HG03457 (cell line): ENCODE results near the gene DBN1.

Experiments
- ATAC-seq: cut with Tn5 transposase; IDR thresholded peaks from one replicate; pipeline ENCODE4 v1.9.1; 2021; ENCODE audit warnings: moderate number of reproducible peaks; ENCODE audit not compliant: unreplicated experiment

The DBN1 gene

DNA sequence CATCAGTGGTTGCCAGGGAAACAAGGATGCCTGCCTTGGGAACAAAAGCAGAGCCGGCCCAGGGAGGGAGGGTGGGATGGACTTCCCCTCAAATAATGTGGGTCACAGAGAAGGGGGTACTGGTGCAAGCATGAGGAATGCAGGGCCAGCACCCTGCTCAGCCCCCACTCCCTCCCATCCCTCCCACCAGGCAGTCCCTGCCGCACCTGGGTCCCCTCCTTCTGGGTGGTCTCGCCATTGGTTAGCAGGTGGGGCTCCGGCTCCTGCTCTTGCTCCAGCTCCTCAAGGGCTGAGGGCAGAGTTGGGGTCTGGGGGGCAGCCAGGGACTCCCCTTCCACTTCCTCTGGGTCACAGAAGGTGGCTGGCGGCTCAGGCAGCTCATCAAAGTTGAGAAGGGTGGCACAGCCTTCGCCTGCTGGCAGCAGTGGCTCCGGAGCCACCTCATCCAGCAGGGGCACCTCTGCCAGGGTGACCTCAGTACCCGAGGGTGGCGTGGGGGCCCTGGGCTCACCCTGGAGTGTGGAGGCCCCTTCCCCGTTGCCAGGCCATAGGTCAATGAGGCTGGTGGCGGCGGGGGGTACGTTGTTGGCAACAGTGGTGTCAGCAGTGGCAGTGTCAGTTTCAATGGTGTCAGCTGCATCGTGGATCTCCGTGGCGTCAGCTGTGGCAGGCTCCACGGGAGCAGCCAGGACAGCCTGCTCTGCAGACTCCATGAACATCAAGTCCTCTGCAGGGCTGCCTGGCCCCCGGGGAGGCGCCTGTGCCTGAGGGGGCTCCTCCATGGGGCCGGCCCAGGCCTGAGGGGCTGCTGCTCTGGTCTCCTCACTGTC is 15.4 kb downstream of the DBN1 start:
- no peak for ATAC-seq

DNA sequence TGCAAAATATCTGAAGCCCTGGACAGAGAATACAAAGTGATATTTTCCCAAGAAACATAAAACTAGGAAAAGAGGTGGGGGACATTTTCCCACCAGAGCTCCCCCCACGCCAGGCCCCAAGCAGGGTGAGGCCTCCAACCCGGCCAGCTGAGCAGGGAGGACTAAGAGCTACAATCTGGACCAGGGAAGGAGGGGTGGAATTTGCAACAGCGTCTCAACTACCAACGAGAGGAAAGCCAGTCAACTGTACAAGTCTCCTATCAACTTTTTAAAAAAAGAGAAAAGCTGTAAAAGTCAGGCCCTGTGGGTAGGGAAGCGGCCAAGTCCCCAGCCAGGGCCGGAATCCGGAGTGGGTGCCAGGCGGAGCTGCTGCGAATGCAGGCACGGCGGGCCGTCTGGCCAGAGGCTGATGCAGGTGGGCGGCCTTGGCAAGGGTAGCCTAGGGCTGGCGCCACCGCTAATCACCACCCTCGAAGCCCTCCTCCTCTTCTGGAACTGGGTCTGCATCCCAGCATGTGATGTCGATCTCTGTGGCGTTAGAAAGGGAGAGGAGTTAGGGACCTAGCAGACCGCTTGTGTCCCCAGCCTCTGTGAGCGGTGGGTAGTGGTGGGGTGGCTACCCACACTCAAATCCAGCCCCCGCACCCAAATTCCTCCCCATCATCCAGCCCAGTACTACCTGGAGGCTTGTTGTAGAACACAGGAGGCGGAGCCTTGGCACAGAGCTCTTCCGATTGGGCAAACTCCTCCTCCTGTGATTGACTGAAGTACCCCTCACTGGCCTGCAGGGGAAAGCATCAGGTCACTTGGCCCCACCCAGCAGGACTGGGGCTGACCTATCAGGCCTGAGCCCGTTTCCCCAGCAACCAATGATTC is 16.2 kb downstream of the DBN1 start:
- ATAC-seq = peak; percentile 28

DNA sequence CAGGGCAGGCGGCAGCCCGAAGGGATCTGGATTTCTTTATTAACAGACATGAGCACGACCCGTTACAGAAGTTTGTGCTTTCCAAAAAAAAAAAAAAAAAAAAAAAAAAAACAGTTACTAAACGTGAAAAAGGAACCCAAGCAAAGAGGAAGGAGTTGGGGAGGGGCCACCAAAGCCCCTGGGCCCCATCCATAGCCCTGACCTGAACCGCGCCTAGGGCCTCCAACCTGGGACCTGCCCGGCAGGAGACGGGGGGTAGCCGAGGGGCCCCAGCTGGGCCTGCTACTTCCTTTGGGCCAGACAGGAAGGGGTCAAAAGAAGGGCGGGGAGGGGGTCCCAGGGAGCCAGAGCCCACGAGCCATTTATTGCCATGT is 16.9 kb downstream of the DBN1 start:
- no peak for ATAC-seq

DNA sequence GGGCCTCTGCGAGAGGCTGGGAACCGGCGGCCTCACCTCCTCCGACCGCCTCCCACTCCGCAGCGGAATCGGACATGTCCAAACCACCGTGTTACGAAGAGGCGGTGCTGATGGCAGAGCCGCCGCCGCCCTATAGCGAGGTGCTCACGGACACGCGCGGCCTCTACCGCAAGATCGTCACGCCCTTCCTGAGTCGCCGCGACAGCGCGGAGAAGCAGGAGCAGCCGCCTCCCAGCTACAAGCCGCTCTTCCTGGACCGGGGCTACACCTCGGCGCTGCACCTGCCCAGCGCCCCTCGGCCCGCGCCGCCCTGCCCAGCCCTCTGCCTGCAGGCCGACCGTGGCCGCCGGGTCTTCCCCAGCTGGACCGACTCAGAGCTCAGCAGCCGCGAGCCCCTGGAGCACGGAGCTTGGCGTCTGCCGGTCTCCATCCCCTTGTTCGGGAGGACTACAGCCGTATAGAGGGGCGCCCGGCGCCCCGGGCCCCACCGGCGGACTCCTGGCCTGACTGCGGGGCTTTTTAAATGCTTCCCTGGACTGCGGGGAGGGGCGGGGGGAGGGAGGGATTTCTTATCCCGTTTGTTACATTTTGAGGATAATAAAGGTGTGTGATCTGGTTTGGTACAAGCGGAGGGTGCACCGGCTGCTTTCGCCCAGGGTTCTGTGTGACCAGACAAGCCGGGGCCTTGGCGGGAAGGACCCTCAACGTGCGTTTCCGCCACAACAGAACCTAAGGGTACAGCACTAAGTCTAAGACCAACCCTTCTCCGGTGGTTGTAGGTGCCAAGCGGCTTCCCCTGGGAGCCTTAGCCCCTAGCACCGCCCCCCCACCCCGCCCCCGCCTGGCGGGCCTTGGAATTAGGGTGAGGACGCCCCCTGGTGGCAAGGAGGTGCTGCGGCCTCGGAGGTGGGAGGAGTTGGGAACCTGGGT is 17.5 kb downstream of the DBN1 start:
- no peak for ATAC-seq

DNA sequence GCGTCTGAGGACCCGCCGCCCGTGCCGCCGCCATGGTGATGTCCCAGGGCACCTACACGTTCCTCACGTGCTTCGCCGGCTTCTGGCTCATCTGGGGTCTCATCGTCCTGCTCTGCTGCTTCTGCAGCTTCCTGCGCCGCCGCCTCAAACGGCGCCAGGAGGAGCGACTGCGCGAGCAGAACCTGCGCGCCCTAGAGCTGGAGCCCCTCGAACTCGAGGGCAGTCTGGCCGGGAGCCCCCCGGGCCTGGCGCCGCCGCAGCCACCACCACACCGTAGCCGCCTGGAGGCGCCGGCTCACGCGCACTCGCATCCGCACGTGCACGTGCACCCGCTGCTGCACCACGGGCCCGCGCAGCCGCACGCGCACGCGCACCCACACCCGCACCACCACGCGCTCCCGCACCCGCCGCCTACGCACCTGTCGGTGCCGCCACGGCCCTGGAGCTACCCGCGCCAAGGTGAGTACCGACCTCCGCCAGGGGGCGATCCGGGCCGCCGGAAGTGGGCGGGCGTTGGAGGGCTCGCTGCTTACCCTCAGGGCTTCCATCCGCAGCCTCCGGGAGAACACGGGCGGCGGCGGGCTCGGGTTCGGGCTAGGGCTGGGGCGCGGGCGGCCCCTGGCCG is 18.3 kb downstream of the DBN1 start:
- peak; percentile 39 for ATAC-seq

DNA sequence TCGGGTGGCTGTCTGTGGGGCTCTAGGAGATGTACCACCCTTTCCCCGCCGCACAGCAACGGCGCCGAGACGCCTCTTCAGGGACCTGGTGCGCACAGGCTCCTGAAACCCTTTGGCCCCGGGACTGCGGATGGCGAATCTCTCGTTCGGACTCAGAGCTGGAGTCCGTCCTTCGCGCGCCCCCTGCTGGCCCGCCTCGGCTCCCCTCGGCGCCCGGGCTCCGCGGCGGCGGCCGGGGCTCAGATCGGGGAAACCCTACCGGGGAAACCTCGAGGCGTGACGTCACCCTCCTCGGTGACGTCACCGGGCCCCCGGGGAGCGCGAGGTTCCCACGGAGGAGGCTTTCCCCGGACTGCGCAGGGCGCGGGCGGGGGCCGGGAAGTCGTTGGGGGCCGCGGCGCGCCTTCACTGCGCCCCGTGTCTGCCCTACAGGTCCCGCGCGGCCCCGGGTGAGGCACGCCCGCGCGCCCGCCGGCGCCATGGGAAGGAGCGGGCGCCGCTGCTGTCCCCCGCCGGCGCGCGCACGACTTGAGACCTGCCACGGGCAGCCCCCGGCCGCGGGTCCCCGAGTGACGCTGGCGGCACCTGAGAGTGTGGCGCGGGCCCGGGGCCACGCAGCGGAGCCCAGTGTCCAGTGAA is 18.9 kb downstream of the DBN1 start:
- peak; percentile 44 for ATAC-seq

DNA sequence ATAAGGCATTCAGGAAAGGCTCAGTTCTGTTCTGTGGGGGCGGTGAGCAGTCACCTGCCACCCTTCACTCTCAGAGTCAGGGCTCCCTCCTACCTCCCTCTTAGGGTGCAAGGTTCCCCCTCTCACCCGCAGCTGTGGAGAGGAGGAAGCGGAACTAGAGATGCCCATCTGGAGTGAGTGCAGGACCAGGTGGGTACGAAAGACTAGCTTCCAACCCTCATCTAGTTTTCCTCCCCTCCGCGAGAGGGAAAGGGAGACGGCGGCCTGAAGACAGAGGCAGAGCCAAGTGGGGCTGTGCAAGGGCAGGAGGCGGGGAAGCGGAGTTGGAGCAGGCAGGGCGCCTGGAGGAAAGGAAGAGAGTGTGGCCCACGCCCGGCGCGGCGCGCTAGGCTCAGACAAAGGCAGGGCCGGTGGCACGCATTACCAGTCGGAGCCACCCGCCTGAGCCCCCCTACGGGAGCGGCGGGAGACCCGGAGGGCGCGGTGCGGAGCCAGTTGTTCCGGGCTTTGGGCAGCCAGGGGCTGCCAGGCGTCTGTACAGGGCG is 19.5 kb downstream of the DBN1 start:
- ATAC-seq = no peak

DNA sequence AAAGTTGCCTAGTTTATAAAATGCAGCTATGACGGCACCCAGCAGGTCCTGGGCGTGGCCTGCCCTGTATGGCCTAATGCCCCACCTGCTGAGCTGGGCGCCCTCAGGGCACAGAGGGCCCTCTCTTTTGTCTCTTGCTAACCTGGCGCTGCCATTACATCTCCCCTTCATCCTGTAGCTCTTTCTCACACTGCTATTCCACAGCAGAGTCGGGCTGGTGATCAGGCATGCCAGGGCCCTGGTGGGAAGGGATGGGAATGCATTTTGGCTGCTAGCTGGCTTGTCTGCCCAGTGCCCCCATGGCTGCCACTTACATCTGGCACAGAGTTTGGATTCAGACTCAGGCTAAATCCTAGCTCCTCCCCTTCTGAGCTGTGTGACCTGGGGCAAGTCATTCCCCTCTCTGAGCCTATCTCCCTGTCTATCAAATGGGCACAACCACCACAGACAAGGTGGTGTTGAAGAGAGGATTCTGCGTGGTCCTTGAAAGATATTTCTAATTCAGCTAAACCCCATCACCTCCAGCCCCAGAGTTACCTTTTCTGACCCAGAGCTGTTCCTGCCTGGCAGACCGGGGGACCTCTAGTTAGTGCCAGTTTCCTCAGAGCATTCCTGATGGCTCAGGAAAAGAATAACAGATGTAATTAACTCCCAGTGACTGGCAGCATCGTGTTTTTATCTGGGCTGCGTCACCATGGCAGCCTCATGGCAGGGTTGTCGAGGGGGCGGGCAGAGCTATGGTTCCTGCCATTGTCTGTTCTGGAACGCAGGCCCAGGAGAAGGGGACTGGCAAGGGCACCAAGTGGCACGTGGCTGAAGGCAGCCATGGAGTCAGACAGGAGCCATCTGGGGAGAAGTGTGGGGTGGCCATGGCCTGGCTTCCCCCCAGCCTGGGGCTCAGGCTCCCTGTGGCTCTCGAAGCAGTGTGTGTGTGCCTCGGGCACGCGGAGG is 20.5 kb downstream of the DBN1 start:
- no peak for ATAC-seq

DNA sequence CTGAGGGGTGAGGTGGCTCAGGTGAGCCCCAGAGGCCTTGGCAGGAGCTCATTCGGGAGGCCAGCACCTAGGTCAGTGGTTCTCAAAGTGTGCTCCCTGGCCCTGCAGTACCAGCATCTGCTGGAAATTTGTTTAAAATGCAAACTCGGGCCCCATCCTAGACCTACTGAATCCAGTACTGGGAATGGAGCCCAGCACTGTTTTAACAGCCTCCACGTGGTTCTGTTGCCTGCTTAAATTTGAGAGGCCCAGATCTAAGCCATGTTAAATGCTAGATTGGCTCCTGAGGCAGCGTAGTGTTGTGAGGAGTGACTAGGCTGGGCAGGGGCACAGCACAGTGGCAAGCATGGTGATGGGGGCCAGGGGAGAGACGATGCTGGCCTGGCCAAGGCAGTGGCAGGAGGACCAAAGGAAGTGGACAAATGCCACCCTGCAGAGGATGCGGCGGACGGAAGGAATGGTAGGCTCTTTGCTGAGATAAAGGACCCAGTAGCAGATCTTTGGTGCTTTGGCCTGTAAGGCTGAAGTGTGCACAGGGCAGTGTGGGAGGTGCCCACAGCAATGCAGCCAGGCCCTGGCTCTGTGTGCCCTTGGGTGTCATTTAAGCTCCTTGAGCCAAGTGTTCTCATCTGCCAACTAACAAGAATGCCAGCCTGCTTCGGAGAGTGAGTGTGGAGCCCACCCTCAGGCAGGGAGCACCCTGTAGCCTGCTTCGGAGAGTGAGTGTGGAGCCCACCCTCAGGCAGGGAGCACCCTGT is 22.6 kb downstream of the DBN1 start:
- ATAC-seq = no peak

DNA sequence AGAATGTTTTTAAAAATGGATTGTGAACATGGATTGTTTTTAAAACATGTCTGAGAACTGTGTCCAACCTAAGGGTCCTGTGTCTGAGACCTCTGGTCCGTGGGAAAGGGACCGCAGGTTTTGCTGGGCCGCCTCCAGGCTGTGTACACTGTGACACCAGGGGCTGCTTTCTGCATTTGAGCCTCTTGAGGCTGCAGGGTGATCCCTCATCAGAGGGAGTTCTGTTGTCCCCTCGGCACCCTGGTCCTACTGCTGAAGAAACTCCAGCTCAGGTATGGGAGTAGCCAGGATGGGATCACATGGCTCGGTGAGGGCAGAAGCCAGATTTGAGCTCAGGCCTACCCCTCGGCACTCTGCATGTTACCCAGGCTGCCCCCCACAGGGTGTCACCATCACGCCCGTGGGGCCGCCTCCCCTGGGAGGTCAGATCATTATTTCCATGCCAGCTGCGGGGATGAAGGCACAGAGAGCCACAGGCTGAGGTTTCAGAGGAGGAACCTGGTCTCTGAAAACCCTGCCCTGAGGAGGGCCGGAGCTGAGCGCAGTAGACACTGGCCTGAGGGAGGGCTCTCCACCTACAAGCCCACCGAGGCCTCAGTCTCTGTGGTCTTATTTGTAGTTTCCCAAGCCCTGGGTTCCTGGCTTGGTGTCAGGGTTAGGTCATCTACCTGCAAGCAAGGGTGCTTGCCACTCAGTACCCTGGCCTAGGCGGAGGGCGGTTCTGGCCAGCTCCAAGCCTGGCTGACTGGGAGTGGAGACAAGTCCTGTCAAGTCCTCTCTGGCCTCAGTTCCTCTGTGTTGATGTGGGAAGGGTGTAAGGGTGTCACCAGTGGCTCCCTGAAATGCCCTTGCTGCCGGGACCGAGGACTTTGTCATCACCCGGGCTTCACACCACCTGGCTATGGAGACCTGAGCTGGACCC is 24.0 kb downstream of the DBN1 start:
- no peak for ATAC-seq

DNA sequence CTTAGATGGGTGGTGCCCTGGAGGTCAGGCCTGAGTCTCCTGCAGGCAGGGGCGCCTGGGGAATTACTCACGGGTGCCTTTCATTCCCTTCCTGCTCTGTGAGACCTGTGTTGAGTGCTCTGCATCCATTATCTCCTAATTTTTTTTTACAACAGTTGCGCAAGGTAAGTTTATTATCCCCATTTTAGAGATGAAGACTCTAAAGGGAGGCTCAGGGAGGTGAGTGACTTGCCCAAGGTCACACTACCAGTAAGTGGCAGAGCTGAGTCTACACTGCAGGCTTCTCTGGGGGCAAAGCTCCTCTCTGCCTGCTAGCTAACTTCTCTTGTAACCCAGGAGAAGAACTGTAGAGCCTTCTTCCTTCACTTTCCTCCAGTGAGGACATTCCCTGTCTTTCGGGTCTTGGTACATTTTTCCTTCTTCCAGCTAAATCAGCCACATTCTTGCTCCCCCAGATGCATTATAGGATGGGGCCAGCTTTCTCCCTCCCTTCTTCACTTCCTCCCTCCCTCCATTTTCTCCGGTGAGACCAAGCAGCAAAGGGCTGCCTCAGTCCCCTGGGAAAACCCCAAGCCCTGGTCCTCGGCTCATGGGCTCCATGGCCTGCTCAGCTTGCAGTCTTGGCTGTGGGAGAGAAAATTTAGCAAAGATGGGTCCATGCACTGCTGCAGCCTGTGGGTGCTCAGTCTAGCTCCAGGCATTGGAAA is 25.0 kb downstream of the DBN1 start:
- ATAC-seq = no peak

DNA sequence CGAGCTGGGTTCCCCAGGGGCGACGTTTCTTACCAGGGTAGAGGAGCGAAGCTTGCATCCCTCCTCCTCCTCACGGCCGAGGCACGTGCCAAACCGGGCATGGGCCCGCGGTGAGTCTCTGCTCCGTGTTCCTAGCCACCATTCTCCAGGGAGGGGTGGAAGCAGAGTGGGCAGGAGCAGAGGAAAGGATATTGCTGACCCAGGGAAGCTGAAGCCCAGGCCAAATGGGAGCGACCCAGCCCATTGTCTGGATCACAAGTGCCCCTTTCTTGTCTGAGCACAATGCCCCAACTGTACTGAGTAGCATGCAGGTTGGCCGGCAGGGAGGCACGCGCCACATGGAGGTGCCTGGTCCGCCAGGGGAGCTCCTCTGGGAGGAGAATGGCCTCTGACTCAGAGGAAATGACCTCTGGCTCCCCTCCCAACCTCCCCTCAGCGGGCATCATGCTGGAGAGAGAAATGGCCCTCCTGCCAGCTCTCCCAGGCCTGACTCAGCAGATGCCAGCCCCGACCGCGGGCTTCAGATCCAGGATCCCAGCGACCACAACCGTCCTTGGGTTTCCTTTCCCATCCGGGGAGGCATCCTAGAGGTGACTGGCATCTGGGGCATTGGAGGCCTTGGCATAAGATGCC is 25.7 kb downstream of the DBN1 start:
- ATAC-seq = no peak

DNA sequence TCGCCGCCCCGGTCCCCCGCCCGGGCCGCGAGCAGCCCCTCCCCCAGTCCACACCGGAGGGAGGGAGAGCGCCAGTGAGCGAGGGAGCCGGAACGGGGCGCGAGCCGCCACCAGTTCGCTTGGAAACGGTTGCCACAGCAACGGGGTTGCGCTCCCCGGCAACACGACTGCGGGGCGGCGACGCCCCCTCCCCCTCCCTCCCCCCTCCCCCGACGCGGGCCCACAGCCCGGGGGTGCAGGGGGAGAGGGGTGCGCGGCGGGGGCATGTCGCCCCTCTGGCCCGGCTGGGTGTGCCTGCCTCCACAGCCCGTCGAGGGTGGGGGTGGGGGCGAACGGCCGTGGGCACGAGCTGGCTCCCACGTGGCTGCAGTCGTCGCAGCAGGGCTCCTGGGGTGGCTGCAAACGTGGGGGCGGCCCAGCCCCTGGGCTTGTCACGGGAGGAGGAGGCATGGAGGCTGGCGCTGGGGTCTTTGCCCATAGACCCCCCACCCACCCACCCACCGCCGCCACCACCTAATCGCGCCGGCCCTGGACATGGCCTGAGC is 26.3 kb downstream of the DBN1 start:
- ATAC-seq = no peak

DNA sequence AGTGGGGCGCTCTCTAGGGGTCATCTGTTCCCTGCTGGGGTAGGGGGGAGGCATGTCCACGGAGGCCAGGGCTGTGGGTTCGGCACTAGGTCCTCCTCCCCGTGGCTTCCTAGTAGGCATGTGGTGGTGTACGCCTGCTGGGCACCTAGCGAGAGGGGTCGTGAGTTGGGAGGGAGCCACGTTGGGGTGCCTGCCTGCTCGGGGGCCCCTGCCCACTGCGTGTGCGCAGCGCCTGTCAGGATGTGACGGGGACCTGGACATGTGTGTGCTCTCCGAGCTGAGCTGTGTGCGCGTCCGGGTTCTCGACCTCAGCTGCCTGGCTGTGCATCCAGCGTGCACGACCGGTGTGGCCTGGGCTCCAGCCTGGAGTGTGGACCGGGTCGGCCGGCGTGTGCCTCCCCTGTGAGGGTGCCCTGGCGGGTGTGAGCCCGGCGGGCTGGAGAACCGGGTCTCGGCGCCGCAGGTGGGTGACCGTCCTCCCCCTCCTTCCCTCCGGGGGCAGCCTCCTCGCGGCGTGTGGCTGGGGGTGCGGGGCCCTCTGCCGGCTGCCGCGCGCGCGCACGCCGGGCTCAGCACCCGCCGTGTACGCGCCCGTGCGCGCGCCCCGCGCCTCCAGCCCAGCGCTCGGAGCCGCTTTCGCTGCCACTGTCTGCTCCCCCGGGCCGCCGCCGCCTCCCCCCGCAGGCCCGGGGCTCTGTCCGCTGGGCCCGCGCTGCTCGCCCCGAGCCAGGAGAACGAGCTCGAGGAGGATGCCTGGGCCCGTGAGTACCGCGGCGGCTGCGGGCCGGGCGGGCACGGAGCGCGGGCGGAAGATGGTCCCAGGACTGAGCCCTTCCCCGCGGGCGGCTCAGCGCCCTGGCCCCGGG is 27.0 kb downstream of the DBN1 start, which contains the start of gene PRR7:
Gene PRR7, plus strand, starts transcription at position 615 of the 866 bp plus-strand sequence. CDS start 8,254 bp downstream, outside the sequence.
- no peak for ATAC-seq

DNA sequence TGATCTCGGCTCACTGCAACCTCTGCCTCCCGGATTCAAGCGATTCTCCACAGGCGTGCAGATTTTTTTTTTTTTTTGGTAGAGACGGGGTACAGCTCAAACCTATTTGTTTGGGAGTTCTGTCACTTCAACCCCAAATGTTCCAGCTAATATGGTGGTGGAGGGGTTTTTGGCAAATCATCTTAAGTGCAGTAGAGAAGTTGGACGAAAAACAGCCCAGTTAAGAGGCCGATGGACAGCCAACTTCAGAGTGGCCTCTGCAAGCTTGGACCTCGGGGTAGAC is 27.6 kb downstream of the DBN1 start:
- ATAC-seq = no peak
